ENCODE results near the gene NUB1.

NUB1 gene

DNA sequence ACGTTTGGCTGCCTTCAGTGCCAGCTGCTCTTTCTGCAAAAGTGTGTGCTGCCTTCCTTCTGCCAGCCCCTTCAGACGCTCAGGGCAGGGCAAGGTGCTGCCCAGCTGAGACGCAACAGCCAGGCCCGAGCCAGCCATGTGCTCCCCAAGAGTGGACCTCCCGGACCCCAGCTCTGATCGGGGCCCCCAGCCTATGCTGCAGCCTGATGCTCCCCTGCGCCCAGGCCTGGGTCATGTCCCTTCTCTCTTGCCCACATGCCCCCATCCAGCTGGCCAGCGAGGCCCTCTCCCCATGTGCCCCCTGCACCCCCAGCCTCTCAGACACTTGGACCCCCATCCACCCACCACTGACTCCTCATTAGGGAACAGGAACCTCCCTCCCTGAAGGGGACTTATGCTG, 50.4 kb downstream of the NUB1 start:
- peak; percentile 11 for DNase-seq

DNA sequence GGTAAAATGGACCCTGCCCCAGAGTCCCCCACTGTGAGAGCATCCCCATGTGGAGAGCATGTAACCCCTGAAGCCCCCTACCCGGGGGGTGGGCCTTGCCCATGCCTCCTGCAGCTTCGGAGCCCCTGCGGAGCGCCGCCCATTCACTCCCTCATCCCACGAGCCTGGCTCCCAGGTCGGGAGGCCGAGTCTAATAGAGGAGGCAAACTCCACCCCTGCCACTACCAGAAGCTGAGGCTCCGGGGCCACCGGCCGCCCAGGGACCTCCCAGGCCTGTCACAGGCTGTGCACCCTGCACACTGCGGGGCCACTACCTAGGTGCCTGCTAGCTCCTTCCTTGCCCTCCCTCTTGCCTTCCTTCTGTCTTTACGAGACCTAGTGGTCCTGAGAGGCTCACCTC, 50.8 kb downstream of the NUB1 start:
- peak; percentile 16 for DNase-seq

DNA sequence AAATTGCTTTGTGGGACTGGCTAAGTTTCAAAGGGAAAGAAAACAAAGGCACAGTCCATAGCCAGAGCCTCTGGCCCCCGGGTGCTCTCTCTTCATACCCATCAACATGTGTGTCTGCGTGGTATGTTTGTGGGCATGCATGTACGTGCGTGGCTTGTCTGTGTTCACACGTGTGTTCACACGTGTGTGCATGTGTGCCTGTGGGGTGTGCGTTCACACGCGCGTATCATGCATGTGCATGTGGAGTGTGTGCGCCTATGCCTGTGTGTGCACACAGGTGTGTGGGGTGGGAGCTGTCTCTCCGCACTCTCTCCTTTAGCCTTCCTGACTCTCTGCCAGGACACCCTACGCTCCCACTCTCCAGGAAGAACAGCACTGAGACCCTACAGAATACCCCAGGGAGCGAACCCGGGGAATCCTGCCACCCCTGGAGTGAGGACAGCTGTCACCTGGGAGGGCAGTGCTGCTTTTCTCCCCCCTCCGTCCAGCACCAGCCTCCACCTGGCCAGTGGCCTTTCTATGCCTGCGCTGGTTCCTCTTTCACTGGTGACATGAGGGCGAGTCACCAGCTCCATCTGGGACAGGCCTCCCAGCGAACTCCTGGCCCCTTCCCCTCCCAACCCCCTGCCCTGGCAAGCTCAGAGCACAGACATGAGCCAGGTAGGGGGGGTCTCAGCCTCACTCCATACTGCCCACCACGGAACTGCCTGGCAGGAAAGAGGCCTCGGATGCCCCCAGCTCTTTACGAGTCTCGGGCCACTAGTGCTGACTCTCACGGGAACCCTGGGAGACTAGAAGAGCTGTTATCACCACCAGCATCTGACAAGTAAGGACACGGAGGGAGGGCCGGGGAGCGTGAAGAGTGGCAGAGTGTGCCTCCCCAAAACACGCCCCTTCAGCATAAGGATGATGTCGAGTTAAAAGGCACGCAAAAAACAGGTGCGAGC, 51.7 kb downstream of the NUB1 start:
- DNase-seq, result peak; percentile 12

DNA sequence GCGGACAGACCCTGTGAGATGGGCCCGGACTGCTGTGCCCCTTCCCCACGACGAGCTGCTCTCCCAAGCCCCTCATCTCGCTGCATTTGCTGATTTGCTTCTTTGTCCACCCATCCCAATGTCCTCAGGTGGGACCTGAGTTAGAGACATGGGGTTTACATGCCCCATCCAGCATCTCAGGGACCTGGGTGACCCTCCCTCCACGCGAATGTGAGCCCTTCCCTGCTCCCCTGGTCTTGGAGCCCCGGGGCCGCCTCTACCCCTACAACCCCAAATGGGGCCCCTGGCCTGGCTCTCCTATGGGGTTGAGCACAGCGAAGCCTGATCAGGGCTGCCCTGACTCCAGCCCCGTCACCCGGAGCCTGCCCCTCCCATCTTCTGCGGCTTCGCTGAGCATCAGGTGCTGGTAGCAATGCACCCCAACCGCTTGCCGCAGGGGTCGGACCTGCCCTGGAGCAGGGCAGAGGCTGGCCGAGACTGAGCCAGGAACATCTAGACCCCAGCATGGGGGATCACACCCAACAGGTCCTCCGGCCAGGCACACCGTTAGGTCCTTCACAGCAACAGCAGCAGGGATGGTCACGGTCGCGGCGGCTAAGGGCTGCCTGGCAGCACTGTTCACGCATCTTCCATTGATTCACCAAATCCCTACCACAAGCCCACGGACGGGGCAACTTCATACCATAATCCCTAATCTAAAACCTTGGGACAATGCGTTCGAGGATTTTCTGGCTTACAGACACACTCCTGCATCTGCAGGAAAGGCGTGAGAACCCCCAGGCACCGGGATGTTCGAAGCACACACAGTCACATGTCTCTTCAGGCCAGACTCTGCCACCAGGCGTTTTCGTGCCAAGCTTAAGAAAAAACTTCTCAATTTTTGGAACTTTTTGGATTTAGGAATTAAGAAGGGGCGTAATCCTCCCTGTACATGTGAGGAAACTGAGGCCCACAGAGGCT, 52.7 kb downstream of the NUB1 start:
- DNase-seq, result peak; percentile 18

DNA sequence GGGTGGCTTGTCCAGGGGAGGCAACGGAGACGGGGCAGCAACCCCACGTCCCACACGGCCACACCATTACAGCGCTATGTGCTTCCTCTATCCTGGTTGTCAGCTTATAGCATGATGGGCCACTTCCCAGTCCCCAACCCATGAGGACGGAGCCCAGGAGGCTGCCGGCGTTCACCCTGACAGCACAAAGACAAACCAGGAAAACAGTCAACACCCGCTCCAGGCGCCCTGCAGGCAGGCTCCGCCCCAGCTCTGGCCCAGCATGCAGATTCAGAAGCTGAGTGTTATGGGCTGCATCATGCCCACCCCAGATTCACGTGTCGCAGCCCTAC, 53.4 kb downstream of the NUB1 start:
- DNase-seq, result peak; percentile 23

DNA sequence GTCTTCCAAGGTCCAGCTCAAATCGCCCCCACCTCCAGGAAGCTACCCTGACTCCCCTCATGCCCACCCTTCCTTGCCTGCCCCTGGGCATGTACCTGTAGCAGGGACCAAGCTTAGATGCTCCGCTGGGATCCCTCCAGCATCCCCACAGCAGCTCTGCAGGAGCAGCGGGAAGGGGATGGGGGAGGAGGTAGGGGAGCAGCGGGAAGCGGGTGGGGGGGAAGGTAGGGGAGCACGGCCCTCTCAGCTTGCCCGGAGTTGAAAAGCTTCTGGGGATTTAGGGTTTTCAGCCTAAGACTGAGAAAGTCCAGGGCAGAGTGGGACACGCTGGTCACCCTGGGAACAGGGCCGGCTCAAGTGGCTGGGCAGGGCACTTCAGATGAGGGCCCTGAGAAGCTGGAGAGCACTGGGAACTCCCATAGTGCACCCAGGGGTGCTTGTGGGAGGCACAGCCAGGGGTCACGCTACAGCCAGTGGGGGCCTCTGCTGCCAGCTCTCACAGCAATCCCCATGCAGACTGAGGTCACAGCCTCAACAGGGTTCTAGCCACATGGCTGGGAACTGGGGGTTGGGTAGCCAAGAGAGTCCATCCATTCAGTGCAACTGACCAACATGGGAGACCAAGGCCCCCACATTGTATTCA, 54.8 kb downstream of the NUB1 start:
- peak; percentile 20 for DNase-seq

DNA sequence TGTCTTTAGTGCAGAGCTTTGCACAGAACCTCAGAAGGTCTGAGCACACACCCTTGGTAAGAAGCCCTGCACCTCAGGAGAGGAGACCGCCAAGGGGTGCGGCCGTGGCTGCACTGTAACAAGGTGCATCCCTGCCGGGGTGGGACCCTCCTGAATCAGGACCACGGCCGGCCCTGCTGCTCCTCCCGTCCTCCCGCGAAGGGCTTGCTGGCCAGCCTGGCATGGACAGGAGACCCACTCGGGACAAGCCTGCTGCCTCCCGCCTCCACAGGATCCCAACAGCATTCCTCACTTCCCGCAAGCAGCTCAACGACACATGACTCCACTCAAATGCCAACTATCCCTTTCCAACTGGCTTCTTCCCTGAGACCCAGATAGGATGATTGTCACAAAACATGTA, 55.4 kb downstream of the NUB1 start:
- peak; percentile 7 for DNase-seq

DNA sequence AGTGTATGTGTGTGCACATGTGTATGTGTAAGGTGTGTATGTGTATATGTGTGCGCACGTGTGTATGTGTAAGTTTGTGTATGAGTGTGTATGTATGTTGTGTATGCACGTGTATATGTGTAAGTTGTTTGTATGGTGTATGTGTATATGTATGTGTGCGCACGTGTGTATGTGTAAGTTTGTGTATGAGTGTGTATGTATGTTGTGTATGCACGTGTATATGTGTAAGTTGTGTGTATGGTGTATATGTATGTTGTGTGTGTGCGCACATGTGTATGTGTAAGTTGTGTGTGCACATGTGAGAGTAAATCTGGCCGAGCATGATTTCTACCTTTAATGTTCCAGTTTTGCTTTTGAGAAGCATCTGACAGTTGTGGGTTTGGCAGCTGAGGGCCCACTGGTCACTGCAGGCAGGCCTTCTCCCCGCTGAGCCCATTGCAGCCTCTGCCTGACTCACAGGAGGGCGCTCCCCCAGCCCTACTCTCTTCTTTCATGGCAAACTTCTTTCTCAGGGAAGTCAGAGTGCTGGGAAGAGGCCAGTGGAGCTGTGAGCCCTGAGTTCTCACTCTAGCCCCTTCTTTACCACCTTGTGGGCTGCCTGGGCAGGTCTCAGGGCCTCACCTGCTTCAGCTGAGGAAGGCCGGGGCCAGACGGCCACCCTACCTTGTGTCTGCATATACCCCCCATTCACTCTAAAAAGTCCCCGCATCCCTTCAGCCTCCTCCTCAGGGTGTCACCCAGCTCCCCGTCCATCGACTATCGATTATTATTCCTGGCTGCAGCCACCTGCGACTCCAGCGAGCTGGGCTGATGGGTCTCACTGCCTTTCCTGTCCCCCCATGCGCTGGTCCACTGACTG, 57.1 kb downstream of the NUB1 start:
- peak; percentile 7 for DNase-seq

DNA sequence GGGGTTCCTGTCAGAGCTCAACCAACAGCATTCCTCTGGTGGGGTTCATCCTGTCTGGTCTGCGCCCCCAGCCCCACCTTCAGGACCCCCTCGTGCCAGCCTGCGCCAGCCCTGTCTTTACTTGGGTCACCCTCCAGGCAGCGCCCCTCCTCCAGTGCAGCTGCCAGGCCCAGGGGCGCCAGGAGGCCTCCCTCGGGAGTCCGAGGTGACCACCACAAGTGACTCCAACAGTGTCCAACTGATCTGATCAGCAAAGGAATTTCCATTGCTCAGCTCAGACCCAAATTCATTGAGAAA, 57.6 kb downstream of the NUB1 start:
- DNase-seq, result peak; percentile 25

DNA sequence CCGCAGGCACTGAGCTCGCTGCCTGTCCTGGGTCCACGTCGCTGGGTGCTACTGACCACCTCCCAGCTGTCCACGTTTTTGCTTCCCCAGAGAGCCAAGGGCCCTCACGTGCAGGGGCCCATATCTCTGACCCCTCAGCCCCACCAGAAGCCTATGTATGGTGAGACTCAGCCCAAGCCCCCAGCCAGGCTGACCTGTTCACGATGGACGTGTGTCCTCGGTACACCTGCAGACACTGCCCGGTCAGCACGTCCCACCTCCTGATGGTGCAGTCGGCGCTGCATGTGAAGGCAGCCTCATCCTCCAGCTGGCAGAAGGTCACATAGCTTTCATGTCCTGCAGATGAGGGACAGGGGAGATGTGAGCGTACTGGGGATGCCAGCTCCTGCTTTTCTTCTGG, 58.3 kb downstream of the NUB1 start:
- peak; percentile 23 for DNase-seq

DNA sequence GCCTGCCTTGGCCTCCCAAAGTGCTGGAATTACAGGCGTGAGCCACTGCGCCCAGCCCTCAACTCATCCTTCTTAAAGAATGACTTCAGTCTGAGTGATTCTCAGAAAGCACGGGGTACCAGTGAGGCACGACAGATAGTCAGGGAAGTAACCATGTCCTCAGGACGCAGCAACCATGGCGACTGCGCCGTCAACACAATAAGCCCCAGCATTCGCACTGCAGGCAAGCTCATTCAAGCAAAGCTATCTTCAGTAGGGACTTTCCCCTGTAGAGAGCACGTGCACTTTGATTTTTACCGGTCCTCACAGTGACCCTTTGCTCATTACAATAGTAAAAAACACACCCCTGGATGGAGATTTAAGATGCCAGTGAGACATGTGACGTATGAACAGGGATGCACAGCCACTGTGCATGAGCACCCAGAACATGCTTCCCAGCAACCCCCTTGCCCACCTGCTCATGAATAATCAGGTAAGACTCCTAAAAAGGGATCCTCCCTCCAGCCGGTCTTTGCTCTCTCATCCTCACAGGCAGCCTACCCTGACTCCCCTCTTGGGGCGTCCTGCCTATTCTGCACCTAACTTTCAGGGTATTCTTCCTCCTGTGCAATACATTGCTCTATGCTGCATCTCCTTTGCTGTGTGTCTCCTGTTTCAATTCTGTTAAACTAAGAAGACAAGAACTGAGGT, 59.2 kb downstream of the NUB1 start:
- no peak for DNase-seq

DNA sequence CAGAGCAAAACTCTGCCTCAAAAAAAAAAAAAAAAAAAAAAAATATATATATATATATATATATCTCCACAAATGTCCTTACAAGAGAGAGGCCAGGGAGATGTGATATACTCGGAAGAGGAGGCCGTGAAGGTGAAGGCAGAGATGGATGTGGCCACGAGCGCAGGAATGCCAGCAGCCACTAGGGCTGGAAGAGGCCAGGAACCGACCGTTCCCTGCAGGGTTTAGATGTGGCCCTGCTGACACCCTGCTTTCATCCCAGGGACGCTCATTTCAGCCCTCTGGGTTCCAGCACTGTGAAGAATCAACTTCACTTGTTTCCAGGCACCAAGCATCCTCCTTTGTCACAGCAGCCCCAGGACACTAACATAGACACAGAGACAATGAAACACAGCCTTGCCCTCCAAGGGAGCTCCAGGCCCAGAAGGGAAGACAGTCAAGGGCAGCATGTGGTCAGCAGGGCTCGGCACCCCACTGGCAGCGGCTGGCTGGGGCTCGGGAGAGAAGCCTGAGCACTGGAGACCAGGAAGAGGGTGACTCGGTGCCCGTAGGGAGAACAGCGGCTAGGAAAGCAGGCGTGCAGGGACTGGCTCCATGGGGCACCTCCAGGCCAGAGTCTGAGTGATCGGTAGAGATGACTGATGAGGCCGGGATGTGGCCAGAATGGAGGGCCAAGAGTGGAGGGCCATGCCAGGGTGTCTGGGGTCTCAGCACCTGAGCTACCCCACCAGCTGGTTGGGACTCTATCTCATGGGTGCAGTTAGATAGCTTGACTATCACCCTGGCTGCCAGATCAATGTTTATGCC, 60.6 kb downstream of the NUB1 start:
- no peak for DNase-seq

DNA sequence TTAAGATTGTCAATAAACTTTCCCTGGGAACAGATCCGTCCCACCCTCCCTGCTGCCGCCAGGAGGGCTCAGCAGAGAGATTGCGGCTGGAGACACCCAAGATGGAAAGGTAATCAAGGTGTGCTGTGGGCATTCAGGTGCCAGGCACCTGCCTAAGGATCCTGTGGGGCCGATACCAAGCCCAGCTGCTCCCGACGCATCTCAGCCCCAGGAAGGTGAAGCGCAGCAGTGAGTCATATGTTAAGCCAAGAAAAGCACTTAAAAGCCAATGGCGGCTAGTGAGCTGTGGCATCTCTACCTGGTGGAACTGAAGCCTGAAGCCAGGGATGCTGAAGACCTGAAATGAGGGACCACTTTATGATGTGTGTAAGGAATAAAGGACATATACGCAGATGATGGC, 62.2 kb downstream of the NUB1 start:
- no peak for DNase-seq

DNA sequence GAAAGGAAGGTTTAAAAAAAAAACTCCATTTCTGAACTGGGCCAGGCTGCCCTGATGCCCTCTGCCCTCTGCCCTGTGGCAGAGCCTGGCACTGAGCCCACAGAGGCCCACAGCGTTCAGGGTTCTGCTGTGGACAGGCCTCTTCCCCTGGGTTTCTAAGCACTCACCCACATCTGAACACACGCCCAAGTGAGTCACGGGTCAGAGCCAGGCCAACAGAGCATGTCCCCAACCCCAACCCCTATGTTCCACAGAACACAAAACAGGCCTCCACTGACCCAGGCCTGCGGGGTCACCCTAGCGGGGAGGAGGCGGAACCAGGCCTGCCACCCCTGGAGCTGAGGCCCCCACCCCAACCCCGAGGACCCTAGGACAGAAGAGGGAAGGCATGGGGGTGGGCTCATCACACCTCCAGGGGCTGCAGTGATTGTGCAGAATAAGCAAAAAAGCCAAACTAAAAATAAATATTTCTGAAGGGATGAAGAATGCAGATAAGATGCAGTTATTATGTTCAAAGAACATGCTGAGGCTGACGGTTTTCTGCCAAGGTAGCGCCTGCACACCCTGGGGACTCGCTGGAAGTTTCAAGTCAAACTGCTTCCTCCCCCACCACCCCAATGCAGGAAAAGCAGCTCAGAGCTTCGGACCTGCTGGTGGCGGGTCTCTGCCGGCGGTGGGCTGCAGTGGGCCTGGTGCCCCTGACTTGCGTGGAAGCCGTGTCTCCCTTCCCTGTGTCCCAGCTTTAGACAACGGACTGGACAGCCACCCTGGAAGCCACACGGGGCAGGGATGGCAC, 62.8 kb downstream of the NUB1 start:
- DNase-seq, result peak; percentile 65

DNA sequence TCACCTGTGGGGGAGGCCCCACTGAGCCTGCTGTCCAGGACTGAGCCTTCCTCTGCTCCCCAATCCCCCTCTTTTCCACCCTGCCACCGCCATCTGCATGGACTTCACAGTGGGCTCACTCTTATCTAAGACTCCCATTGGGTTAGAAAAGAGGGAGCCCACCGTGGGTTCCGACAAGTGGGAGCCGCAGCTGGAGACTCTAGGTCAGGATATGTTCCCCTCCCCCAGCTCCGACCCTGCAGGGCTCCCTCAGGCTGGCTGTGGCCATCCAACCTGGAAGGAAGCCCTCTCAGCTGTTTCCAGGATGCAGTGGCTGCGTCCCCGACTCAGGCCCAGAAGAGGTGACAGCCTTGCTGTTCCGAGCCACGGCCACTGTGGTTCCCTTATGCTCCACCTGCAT, 63.4 kb downstream of the NUB1 start:
- DNase-seq, result no peak

DNA sequence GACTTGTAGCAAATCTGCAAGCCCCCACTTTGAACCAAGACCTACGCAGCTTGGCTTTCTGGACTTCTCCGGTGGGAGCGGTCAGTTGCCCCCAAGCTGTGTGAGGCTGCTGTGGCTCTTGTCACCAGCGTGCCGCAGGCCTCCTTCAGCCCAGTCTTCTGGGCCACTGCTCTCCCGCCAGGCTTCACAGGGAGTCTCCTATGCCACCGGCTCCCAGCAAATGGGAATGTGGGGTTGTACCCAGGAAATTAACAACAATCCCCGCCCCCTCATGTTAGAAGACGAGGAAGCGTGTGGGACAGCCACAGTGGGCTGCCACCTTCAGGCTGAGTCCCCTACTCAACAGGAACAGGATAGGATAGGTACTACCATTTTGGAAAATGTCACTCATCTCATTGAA, 64.0 kb downstream of the NUB1 start:
- DNase-seq, result no peak

DNA sequence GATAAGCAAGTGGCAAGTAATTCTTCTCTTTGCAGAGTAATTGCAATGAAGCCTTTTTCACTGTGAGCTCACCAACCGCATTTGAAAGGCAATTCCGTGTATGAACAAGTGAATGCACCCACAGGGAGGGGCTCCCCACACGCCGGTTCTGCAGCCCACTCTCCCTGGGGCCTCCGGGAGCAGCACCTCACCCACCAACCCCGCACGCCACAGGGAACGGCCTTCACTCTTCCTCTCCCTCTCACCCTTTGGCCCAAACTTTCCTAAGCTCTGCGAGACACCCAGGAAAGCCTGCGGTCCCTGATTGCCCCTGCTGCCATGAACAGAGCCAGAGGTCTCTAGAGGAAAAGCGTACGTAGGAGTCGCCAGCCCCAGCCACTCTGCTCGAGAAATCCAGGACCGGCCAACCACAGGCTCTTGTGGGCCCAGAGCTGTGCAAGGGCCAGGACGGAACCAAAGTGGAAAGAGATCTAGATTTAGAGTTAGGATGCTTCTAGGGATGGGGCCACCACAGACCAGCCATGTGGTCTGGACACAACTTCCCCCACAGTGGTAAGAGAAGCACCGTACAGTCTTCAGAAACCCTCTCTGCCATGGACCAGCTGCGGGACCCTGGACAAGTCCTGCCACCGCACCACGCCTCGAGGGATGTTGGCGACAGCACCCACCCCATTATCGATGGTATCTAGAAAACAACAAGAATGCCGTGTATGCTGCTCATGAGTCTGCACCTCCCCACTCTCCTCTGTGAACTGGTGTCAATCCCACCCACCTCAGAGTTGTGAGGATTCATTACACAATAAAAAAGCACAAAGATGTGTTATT, 64.7 kb downstream of the NUB1 start:
- peak; percentile 17 for DNase-seq

DNA sequence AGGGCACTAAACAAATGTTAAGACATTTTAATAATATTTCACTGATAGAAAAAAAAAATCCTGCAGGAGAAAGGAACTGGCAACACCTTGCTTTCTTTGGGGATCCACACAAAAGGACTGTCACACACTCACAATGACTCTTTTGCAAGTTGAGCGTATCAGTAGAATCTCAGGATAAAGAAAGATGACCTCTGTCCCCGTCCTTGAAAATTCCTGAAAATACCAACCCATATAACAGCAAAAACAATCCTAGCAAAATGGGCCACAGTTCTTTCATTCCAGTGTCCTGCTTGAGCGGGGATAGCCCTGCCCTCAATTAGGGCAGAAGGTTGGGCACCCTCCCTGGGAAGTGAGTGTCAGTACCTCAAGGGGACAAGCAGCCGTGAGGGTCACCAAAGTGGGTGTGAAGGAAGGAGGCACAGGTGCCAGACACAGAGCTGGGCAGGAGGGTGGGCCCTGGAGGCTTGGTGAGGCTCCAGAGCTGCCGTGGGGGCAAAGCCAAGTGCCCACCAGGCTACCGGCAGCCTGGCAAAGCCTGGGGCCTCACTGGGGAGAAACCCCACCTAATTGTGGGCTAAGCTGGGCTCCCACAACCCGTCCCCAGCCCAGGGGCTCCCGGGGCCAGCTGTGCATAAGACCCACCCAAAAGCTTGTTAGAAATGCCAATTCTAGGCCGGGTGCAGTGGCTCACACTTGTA, 65.4 kb downstream of the NUB1 start:
- peak; percentile 25 for DNase-seq

DNA sequence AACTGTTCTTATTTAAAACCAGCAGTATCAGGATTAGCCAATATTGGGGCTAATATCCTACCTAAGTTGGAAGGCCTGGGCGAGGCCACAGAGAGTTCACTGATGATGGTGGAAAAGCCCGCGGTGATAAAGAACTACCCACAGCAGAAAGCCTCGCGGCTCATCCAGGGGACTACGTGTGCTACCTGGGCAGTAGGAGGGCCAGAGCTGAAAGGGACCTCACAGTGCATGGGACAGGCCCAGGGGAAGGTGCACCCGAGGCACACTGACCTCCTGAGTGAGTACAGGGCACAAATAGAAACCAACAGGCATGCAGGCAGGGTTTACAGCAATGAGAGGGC, 66.9 kb downstream of the NUB1 start:
- DNase-seq, result no peak

Data from left hindlimb (tissue), 1 donor.